Measurements from ENCODE around the gene EYS. TPM values are rescaled to one million over a fixed set of nuclear protein-coding genes. Genes with fewer than 3 reads are reported as not detected.

EYS gene
- total RNA-seq, 2 donors from 2014 or later, result not detected

DNA sequence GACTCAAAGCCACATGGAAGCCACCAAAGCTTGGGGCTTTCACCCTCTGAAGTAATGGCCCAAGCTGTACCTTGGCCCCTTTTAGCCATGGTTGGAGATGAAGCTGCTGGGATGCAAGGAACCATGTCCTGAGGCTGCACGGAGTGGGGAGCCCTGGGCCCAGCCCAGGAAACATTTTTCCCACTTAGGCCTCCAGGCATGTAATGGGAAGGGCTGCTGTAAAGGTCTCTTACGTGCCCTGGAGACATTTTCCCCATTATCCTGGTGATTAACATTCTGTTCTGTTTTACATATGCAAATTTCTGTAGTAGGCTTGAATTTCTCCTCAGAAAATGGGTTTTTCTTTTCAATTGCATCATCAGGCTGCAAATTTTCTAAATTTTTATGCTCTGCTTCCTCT lies 558.2 kb downstream of the EYS start:
- no peak for ATAC-seq (ENCODE audit: insufficient number of reproducible peaks, low FRiP score, low read depth)
- no peaks in the 10 kb centered on the region for H3K9me3 ChIP-seq
- TF ChIP-seq, protein P1, sequence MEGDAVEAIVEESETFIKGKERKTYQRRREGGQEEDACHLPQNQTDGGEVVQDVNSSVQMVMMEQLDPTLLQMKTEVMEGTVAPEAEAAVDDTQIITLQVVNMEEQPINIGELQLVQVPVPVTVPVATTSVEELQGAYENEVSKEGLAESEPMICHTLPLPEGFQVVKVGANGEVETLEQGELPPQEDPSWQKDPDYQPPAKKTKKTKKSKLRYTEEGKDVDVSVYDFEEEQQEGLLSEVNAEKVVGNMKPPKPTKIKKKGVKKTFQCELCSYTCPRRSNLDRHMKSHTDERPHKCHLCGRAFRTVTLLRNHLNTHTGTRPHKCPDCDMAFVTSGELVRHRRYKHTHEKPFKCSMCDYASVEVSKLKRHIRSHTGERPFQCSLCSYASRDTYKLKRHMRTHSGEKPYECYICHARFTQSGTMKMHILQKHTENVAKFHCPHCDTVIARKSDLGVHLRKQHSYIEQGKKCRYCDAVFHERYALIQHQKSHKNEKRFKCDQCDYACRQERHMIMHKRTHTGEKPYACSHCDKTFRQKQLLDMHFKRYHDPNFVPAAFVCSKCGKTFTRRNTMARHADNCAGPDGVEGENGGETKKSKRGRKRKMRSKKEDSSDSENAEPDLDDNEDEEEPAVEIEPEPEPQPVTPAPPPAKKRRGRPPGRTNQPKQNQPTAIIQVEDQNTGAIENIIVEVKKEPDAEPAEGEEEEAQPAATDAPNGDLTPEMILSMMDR (IDR thresholded peaks at IDR 0.05), result no peak
- no peaks in the 10 kb centered on the region for H3K4me1 ChIP-seq (ENCODE audit: control insufficient read depth in 1 of 2, low read depth in 2 of 2)
- H3K27me3 ChIP-seq (replicated peaks; ENCODE audit: insufficient read depth), result no peaks in the 10 kb centered on the region
- DNase-seq (ENCODE audit: low spot score), result no peak
- H3K27ac ChIP-seq, result no peak overlapping the region
- no peak overlapping the region for H3K4me3 ChIP-seq
- H3K36me3 ChIP-seq, result no peaks in the 10 kb centered on the region

DNA sequence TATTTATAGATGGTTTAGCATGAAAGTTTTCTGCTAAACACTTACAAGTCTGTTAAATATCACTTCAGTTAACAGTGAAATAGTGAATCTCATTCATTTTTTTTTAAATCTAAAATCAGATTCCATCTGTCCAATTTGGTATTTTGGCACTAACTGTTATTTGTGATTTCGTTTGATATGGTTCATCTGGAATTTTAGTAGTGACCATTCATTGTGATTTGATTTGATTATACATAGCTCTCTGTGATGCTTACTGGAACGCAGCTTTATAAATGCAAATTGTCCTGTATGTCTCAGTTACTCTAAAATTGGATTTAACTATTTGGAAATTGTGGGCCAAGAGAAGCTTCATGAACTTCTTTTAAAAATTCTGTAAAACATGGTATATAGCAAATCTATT lies 571.5 kb downstream of the EYS start:
- no peaks in the 10 kb centered on the region for H3K36me3 ChIP-seq
- TF ChIP-seq, protein P1 (IDR thresholded peaks at IDR 0.05), result no peak
- H3K4me3 ChIP-seq, result no peak overlapping the region
- H3K27ac ChIP-seq, result no peak overlapping the region
- H3K27me3 ChIP-seq (replicated peaks; ENCODE audit: insufficient read depth), result no peaks in the 10 kb centered on the region
- no peak for ATAC-seq (ENCODE audit: insufficient number of reproducible peaks, low FRiP score, low read depth)
- H3K9me3 ChIP-seq, result no peaks in the 10 kb centered on the region
- DNase-seq (ENCODE audit: low spot score), result no peak
- no peaks in the 10 kb centered on the region for H3K4me1 ChIP-seq (ENCODE audit: control insufficient read depth in 1 of 2, low read depth in 2 of 2)

DNA sequence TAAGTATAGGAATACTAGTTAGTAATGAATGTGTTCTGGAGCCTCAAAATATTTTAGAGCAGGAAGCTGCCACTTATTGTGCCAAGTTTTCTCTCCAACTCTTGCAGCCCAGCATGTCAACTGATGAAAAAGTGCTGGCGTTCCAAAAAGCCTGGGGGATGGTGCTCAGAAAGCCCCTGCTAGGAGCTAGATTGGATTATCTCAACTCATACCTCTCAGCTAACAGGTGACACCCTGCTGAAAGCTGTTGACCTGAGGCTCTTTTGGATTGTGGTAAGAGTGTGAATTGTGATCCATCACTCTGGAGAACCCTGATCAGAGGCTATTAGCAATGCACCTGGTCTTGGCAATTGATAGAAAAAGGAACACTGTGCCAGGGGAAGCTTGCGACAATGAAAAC lies 580.4 kb downstream of the EYS start:
- Histone ChIP-seq H3K36me3 (no peaks in the 10 kb centered on the region), H3K4me1 (ENCODE audit: control insufficient read depth in 1 of 2, low read depth in 2 of 2) (no peaks in the 10 kb centered on the region), H3K27ac (no peak overlapping the region), H3K9me3 (no peaks in the 10 kb centered on the region), H3K4me3 (no peak overlapping the region), H3K27me3 (replicated peaks; ENCODE audit: insufficient read depth) (no peaks in the 10 kb centered on the region)
- ATAC-seq (ENCODE audit: insufficient number of reproducible peaks, low FRiP score, low read depth), result no peak
- DNase-seq (ENCODE audit: low spot score), result no peak
- TF ChIP-seq, protein P1 (IDR thresholded peaks at IDR 0.05), result no peak

DNA sequence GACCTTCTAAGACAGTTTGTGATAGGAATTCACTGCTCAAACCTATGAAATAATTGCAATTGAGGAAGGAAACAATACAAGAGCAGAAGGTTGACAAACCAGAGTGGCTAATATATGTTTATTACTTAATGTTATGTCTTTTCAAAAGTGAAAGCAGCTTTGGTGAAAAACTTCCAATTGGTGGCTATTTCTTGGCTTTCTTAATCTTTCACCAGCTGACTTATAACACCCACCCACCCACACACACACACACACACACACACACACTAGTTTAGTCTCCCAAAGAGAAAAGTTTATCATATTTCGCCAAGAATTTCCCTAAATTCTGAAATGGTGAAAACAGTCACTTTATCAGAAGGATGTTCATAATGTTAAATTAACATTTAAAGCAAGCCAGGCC lies 583.5 kb downstream of the EYS start:
- Histone ChIP-seq H3K27ac (no peak overlapping the region), H3K36me3 (no peaks in the 10 kb centered on the region), H3K27me3 (replicated peaks; ENCODE audit: insufficient read depth) (no peaks in the 10 kb centered on the region), H3K4me3 (no peak overlapping the region), H3K4me1 (ENCODE audit: control insufficient read depth in 1 of 2, low read depth in 2 of 2) (no peaks in the 10 kb centered on the region), H3K9me3 (no peaks in the 10 kb centered on the region)
- TF ChIP-seq, protein P1 (IDR thresholded peaks at IDR 0.05), result no peak
- DNase-seq (ENCODE audit: low spot score) (no peak), ATAC-seq (ENCODE audit: insufficient number of reproducible peaks, low FRiP score, low read depth) (no peak)

DNA sequence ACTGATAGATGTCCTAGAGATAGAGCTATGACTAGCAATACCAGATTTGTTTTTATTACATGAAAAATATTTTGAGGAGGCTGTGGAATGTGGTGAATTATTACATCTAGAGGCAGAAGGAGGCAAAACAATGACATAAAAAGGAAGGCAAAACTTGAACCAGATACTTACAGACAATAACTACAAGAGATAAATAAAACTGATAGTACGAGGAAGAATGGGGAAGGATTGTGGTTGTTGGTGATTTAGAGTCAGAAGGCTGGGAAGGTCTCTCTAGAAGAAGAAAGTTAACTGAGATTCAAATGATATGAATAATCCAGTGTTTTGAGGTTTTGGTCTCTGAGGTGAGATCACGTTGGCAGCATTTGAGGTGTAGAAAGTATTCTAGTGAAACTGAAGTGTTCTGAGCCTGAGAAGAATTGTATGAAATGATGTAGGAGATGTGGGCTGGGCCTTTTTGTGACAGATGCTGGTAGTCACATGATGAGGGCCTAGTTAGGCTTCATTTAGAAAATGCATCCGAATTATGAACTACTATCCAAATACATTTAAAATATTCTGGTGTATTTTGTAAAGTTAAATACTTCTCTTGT lies 589.1 kb downstream of the EYS start:
- no peak for DNase-seq (ENCODE audit: low spot score)
- no peaks in the 10 kb centered on the region for H3K27me3 ChIP-seq (replicated peaks; ENCODE audit: insufficient read depth)
- H3K36me3 ChIP-seq, result no peaks in the 10 kb centered on the region

More for the DNA sequence above, 589.1 kb downstream of the EYS start:
- ATAC-seq (ENCODE audit: insufficient number of reproducible peaks, low FRiP score, low read depth), result no peak
- no peak overlapping the region for H3K4me3 ChIP-seq
- no peak overlapping the region for H3K27ac ChIP-seq
- TF ChIP-seq, protein P1 (IDR thresholded peaks at IDR 0.05), result no peak
- no peaks in the 10 kb centered on the region for H3K4me1 ChIP-seq (ENCODE audit: control insufficient read depth in 1 of 2, low read depth in 2 of 2)
- H3K9me3 ChIP-seq, result no peaks in the 10 kb centered on the region

Measured in thoracic aorta (tissue), 2 donors.